ENCODE results near the gene MOV10. TPM values are rescaled to one million over a fixed set of nuclear protein-coding genes. Genes with fewer than 3 reads are reported as not detected.

Gene MOV10
- total and polyA plus RNA-seq, 2 donors from 2014 or later: 60.6 to 62.5 TPM

- Histone ChIP-seq H3K27me3 (ENCODE audit: control insufficient read depth, insufficient read depth, low read length) (peaks cover 2% of the 10 kb centered on the region), H3K36me3 (ENCODE audit: control insufficient read depth in 2 of 3, insufficient read depth in 3 of 3, low read length in 3 of 3) (no peaks in the 10 kb centered on the region), H3K4me1 (ENCODE audit: control insufficient read depth in 2 of 3, insufficient read depth in 2 of 3, low read depth in 1 of 3, low read length in 3 of 3) (peaks cover 0 to 22% (median 12%) of the 10 kb centered on the region in 3 donors), H3K9me3 (ENCODE audit: control insufficient read depth in 2 of 3, insufficient read depth in 1 of 3, low read length in 3 of 3) (no peaks in the 10 kb centered on the region), H3K9ac (ENCODE audit: low read length in 3 of 3) (peak overlapping the region in 2 of 3 donors; percentile 18 to 51), H3K27ac (ENCODE audit: low read depth in 2 of 2, low read length in 2 of 2) (no peak overlapping the region), H3K4me3 (ENCODE audit: low read length in 3 of 3) (peak overlapping the region in 2 of 3 donors; percentile 51 to 64)
- TF ChIP-seq CTCF (IDR thresholded peaks at IDR 0.05; ENCODE audit: borderline replicate concordance, extremely low read depth, insufficient read depth): no peak
- FAIRE-seq (no peak), DNase-seq (peak in 1 of 5 donors; percentile 87)
- intact Hi-C loops (cut with DNase I): loop anchor here (5.0 kb wide), 1 partner anchor 93 kb away; no protein-coding TSS in a partner anchor
Measured at GRCh38 chr1:112714313-112715263, 40.1 kb downstream of the MOV10 start.

- Histone ChIP-seq H3K27ac (ENCODE audit: low read depth in 2 of 2, low read length in 2 of 2) (peak within 1 kb of the TSS; percentile 20 to 37), H3K27me3 (ENCODE audit: control insufficient read depth, insufficient read depth, low read length) (peaks cover 2% of the 10 kb centered on the region), H3K9me3 (ENCODE audit: control insufficient read depth in 2 of 3, insufficient read depth in 1 of 3, low read length in 3 of 3) (no peaks in the 10 kb centered on the region), H3K36me3 (ENCODE audit: control insufficient read depth in 2 of 3, insufficient read depth in 3 of 3, low read length in 3 of 3) (no peaks in the 10 kb centered on the region), H3K9ac (ENCODE audit: low read length in 3 of 3) (peak within 1 kb of the TSS; percentile 38 to 51 (median 50)), H3K4me1 (ENCODE audit: control insufficient read depth in 2 of 3, insufficient read depth in 2 of 3, low read depth in 1 of 3, low read length in 3 of 3) (peaks cover 0 to 22% (median 12%) of the 10 kb centered on the region in 3 donors), H3K4me3 (ENCODE audit: low read length in 3 of 3) (peak within 1 kb of the TSS; percentile 65 to 76 (median 67))
- FAIRE-seq (peak; percentile 6), DNase-seq (peak; percentile 95 to 100 (median 97))
- TF ChIP-seq CTCF (IDR thresholded peaks at IDR 0.05; ENCODE audit: borderline replicate concordance, extremely low read depth, insufficient read depth): no peak
- intact Hi-C loops (cut with DNase I): loop anchor here (5.0 kb wide), 1 partner anchor 92 kb away; no protein-coding TSS in a partner anchor
Measured at GRCh38 chr1:112715264-112716053, 41.0 kb downstream of the MOV10 start, which contains the start of gene PPM1J. Gene PPM1J, minus strand, starts transcription at chr1:112715332. Its CDS starts 31 bp downstream, at chr1:112715301.

GRCh38 chr1:112716133-112716720 is 41.8 kb downstream of the MOV10 start:
- H3K9me3 ChIP-seq (ENCODE audit: control insufficient read depth in 2 of 3, insufficient read depth in 1 of 3, low read length in 3 of 3): no peaks in the 10 kb centered on the region
- TF ChIP-seq CTCF (IDR thresholded peaks at IDR 0.05; ENCODE audit: borderline replicate concordance, extremely low read depth, insufficient read depth): peak; percentile 98
- peak; percentile 90 to 96 (median 94) for DNase-seq
- no peaks in the 10 kb centered on the region for H3K36me3 ChIP-seq (ENCODE audit: control insufficient read depth in 2 of 3, insufficient read depth in 3 of 3, low read length in 3 of 3)
- peak overlapping the region; percentile 65 to 76 (median 67) for H3K4me3 ChIP-seq (ENCODE audit: low read length in 3 of 3)
- peak overlapping the region; percentile 10 to 50 (median 38) for H3K9ac ChIP-seq (ENCODE audit: low read length in 3 of 3)
- no peak overlapping the region for H3K27ac ChIP-seq (ENCODE audit: low read depth in 2 of 2, low read length in 2 of 2)
- peaks cover 2% of the 10 kb centered on the region for H3K27me3 ChIP-seq (ENCODE audit: control insufficient read depth, insufficient read depth, low read length)
- intact Hi-C loops (cut with DNase I): loop anchor here (5.0 kb wide), 1 partner anchor 91 kb away; no protein-coding TSS in a partner anchor
- FAIRE-seq: no peak
- peaks cover 0 to 22% (median 12%) of the 10 kb centered on the region in 3 donors for H3K4me1 ChIP-seq (ENCODE audit: control insufficient read depth in 2 of 3, insufficient read depth in 2 of 3, low read depth in 1 of 3, low read length in 3 of 3)

Data from kidney (tissue), 14 donors.